Measurements from ENCODE around the gene HTATSF1. TPM values are rescaled to one million over a fixed set of nuclear protein-coding genes. Genes with fewer than 3 reads are reported as not detected.

HTATSF1 gene
- total RNA-seq: 25.5 and 29.4 TPM in 2 replicates

GRCh38 chrX:136497556-136498052 is at the start of gene HTATSF1:
TSS of gene HTATSF1 (plus strand) at chrX:136497592. CDS start at chrX:136497685, 93 bp downstream.

GRCh38 chrX:136487647-136488046 is 9.7 kb upstream of the HTATSF1 start, which contains the start of gene BRS3:
TSS of gene BRS3 (plus strand) at chrX:136487947. CDS start at chrX:136488115, 168 bp downstream.

GRCh38 chrX:136531951-136532350 is 34.6 kb downstream of the HTATSF1 start, which contains the start of gene VGLL1:
TSS of gene VGLL1 (plus strand) at chrX:136532215. CDS start at chrX:136536021, 3,806 bp downstream.

Small RNA genes within 50 kb of the gene (small RNA-seq; reads per million reads assigned to genes)
- gene MIR934: not detected

Other genes with a start within 250 kb of the HTATSF1 start
- 26.0 and 28.1 TPM in 2 replicates for gene MAP7D3, start 246.2 kb upstream of the HTATSF1 start, total RNA-seq
- gene ADGRG4, start 196.6 kb upstream of the HTATSF1 start, total RNA-seq: not detected in 2 replicates
- not detected in 2 replicates for gene BRS3, start 9.6 kb upstream of the HTATSF1 start, total RNA-seq
- gene VGLL1, start 34.6 kb downstream of the HTATSF1 start, total RNA-seq: not detected in 2 replicates
- gene CD40LG, start 150.6 kb downstream of the HTATSF1 start, total RNA-seq: not detected in 2 replicates